Uterus (tissue), 2 donors: ENCODE data around the gene GNG7.

Source experiments
- POLR2A ChIP-seq, 2 donors: fragments of 450-650 bp; IDR thresholded peaks; one replicate each; pipeline ENCODE4 v1.6.1; 2016; ENCODE audit warnings: antibody characterized with exemption in 2 of 2, mild to moderate bottlenecking in 1 of 2, moderate library complexity in 1 of 2
- TF ChIP-seq, protein P1 (sequence below), 4 experiments: fragments of 200-600 bp in 2 of 4; fragments of 450-650 bp in 2 of 4; sonication (generic) in 2 of 4; IDR thresholded peaks; one replicate each; pipeline ENCODE4 v1.5.1; 2016 to 2019; ENCODE audit warnings: antibody characterized with exemption in 4 of 4, mild to moderate bottlenecking in 2 of 4, moderate library complexity in 1 of 4

DNA sequence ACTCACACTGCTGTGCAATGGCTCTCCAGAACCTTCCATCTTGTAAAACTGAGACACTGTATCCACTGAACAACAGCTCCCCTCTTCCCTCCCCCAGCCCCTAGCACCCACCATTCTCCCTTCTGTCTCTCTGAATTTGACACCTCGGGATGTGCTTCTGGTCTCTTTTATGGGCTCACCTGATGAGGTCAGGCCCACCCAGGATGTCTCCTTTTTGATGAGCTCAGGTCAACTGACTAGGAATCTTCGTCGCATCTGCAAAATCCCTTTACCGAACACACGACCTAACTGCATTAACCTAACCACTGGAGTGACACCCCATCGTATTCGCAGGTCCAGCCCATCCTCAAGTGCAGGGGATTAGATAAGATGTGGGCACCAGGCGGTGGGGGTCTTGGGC is 73.9 kb downstream of the GNG7 start:
- TF ChIP-seq, protein P1, sequence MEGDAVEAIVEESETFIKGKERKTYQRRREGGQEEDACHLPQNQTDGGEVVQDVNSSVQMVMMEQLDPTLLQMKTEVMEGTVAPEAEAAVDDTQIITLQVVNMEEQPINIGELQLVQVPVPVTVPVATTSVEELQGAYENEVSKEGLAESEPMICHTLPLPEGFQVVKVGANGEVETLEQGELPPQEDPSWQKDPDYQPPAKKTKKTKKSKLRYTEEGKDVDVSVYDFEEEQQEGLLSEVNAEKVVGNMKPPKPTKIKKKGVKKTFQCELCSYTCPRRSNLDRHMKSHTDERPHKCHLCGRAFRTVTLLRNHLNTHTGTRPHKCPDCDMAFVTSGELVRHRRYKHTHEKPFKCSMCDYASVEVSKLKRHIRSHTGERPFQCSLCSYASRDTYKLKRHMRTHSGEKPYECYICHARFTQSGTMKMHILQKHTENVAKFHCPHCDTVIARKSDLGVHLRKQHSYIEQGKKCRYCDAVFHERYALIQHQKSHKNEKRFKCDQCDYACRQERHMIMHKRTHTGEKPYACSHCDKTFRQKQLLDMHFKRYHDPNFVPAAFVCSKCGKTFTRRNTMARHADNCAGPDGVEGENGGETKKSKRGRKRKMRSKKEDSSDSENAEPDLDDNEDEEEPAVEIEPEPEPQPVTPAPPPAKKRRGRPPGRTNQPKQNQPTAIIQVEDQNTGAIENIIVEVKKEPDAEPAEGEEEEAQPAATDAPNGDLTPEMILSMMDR (IDR thresholded peaks at IDR 0.05) = no peak
- no peak for TF ChIP-seq POLR2A (IDR thresholded peaks at IDR 0.05)
